ENCODE results near the gene ANKS1A.
A peak's percentile ranks its signal among the peaks of the same experiment; 100 is the strongest.

The ANKS1A gene

DNA sequence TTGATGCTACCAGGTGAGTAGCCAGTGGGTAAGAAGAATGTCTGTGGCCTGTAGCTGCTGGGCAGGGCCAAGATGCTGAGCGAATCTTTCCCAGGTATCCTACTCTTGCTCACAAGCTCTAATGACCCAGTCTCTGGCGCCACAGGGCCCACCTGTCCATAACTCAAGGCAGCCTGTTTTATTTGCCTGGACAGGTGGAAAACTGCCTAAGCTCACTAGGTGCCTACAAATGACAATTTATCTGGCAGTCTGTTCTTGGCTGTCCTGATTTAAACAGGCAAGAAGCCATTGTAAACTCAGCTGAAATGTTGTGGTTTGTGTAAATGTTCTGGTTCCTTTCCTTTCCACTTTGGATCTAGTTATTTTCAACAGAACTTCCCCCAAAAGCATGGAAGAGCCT is 138.8 kb downstream of the ANKS1A start:
- no peak for DNase-seq
- in situ Hi-C loops (cut with MboI; ENCODE audit: low pct_unique_long_range_greater_than_20kb, low sequenced_read_pairs) = no loop called here

GRCh38 chr6:35028781-35029769 is 140.0 kb downstream of the ANKS1A start:
- in situ Hi-C loops (cut with MboI; ENCODE audit: low pct_unique_long_range_greater_than_20kb, low sequenced_read_pairs) = no loop called here

DNA sequence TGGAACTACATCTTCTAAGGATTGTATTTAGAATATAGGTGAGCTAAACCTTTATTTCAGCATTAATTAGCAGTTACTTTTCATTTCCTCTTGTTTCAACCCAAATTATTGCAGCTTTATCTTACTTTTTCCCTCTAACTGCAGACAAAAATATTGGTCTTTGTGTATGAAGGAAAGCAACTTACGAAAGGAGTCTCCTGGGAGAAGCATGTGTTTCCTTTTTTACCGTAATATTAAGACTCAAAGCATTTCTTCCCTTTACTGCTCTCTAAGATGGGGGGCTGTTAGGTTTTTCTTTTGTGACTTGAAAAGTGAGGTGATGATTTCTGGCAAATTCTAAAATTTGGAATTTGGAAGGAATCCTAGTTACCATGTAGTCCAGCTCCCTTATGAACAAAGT is 141.0 kb downstream of the ANKS1A start:
- in situ Hi-C loops (cut with MboI; ENCODE audit: low pct_unique_long_range_greater_than_20kb, low sequenced_read_pairs) = no loop called here
- DNase-seq = no peak

More at GRCh38 chr6:35028781-35029769, 140.0 kb downstream of the ANKS1A start:
- DNase-seq = no peak

DNA sequence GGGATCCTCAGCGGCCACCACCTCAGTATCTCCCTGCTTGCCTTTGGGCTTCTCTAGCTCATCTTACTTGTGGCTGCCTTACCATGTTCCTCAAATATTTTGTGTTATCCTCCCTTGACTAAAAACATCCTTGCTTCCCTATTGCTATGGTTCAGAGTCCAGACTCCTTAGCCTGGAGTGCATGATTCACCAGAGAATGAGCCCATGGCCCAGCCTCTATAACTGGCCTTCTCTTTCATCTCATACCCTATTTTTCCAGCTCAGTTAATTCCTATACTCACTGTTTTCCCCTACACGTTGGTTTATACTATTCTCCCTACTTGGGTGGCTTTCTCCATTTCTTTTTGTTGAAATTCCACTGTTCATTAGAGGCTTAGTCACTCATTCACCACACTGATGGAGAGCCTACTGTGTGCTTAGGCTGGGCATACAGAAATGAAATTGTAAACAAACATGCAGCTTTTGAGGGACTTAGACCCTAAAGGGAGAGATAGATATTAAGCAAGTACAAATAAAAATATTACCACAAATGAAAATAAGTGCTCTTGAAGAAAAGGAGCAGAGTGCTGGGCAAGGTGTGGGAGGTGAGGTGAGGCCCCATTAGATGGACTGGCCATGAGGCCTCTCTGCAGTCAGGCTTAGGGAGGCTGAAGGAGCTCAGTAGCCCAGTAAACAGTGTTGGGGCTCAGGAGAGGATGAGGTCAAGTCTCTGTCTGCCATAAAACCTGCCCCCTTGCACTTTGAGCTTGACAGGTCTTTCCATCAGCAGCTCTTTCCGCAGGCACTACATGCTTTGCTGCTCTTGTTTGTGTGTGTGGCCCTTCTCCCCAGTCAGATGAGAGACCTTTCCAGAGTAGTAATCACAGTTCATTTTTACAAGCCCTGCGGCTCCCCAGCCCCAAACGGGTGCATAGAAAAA is 142.8 kb downstream of the ANKS1A start:
- DNase-seq = no peak
- in situ Hi-C loops (cut with MboI; ENCODE audit: low pct_unique_long_range_greater_than_20kb, low sequenced_read_pairs) = no loop called here

GRCh38 chr6:35033683-35034082 is 144.6 kb downstream of the ANKS1A start:
- in situ Hi-C loops (cut with MboI; ENCODE audit: low pct_unique_long_range_greater_than_20kb, low sequenced_read_pairs) = no loop called here
- DNase-seq = no peak

DNA sequence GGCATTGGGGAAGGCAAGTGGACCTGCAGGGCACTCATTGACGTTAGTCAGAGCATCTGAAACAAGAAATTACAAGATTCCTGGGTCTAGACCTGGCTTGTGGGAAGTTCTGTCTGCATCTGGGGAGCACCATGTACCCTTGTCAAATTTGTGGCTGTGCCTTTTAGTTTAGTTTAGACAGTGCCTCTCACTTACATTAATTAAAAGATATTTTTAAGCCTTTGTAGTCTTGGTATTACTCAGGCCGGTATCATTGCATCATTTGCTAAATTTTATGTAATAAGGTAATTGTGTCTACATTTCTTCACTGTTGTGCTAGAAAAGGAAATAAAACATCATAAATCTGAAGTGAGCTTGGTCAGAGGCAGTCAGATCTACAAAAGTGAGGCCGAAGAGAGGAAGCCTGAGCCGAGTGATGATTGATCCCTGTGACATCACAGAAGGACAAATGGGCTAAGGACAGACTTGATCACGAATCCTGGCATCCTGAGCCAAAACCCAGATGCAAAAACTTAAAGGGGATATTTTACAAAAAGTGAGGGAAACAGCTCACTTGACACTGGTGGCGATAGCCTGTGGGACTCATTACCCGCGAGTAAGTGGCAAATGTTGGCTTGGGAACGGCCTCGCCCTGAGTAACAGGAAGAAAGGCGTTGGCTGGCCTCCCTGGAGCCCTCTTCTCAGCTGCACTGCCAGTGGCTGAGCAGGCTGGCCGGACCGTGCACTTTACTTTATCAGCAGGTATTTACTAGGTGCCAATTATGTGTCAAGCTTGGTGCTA is 145.5 kb downstream of the ANKS1A start:
- in situ Hi-C loops (cut with MboI; ENCODE audit: low pct_unique_long_range_greater_than_20kb, low sequenced_read_pairs) = no loop called here
- DNase-seq = peak; percentile 41

- no peak for DNase-seq
- in situ Hi-C loops (cut with MboI; ENCODE audit: low pct_unique_long_range_greater_than_20kb, low sequenced_read_pairs) = no loop called here
Measured at GRCh38 chr6:35035481-35036030, 146.5 kb downstream of the ANKS1A start.

DNA sequence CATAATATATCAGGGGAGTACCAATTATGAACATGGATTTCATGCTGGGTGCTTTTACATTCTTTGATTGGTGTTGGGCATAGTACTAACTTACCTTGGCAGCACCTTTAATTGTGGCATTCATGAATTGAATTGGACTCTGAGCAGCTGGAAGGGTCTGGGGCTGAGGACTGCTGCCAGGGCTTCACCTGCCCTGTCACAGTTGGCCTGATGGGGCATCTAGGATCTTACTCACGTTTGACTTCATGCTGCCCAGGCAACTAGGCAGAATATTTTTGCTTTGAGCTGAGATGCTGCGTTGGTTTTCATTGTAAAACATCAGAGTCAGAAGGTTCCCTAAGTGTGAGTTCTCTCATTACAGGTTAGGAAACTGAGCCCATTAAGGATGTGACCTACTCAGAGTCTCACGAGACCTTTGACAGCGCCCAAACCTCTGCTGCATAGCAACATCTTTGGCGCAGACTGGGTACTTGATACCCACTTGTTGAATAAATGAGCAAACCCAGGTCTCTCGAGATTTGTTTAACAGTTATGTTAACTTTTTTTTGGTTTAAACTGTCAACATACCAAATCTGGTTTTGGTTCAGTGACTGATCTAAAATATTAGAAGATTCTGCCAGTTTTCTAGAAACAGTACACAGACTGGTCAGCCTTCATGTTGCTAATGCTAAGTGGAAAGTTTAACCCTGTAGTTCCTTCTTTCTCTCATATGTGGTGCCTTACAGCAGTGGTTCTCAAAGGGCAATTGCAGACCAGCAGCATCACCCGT is 147.2 kb downstream of the ANKS1A start:
- DNase-seq = no peak
- in situ Hi-C loops (cut with MboI; ENCODE audit: low pct_unique_long_range_greater_than_20kb, low sequenced_read_pairs) = no loop called here

DNA sequence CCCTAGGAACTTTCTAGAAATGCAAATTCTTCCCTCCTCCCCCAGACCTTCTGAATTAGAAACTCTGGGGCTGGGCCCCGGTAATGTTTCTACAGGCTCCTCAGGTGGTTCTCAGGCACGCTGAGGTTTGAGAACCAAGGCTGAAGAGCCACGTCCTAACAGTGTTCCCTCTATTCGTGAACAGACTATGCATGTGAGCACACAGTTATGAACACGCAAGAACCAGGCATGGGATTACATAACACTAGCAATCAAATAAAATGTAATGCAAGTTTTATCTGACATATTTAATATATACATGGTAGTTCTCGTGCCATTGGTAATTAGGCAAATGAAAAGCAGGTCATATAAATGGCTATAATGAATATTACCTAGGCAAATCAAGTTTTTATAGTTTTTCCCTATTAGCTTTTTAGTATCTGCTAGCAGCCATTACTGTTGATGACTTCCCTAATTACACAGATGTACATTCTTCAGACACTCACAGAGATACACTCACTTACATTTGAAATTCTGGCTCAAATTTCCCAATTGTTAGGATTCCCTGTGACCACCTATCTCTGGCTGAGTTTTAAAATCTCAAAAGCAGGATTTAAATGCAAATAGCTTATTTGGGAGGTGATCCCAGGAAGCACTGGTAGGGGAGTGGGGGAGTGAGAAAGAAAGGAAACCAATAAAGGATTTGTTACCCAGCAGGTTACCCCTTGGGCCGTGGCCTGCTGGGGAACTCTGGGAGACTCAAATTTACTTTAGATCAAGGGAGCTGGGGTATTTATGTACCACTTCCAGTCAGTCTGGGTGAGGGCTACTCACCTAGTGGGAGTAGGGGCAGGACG is 148.0 kb downstream of the ANKS1A start:
- in situ Hi-C loops (cut with MboI; ENCODE audit: low pct_unique_long_range_greater_than_20kb, low sequenced_read_pairs) = no loop called here
- no peak for DNase-seq

GRCh38 chr6:35037664-35038038 is 148.6 kb downstream of the ANKS1A start:
- DNase-seq = no peak

GRCh38 chr6:35038076-35038475 is 149.0 kb downstream of the ANKS1A start:
- no peak for DNase-seq

More at GRCh38 chr6:35037664-35038038, 148.6 kb downstream of the ANKS1A start:
- in situ Hi-C loops (cut with MboI; ENCODE audit: low pct_unique_long_range_greater_than_20kb, low sequenced_read_pairs) = no loop called here

GRCh38 chr6:35040398-35040797 is 151.3 kb downstream of the ANKS1A start:
- DNase-seq = no peak
- in situ Hi-C loops (cut with MboI; ENCODE audit: low pct_unique_long_range_greater_than_20kb, low sequenced_read_pairs) = no loop called here

More at GRCh38 chr6:35038076-35038475, 149.0 kb downstream of the ANKS1A start:
- in situ Hi-C loops (cut with MboI; ENCODE audit: low pct_unique_long_range_greater_than_20kb, low sequenced_read_pairs) = no loop called here

- in situ Hi-C loops (cut with MboI; ENCODE audit: low pct_unique_long_range_greater_than_20kb, low sequenced_read_pairs) = no loop called here
- no peak for DNase-seq
Measured at GRCh38 chr6:35041086-35041861, 152.2 kb downstream of the ANKS1A start.

GRCh38 chr6:35042031-35042815 is 153.2 kb downstream of the ANKS1A start:
- DNase-seq = no peak
- in situ Hi-C loops (cut with MboI; ENCODE audit: low pct_unique_long_range_greater_than_20kb, low sequenced_read_pairs) = no loop called here

DNA sequence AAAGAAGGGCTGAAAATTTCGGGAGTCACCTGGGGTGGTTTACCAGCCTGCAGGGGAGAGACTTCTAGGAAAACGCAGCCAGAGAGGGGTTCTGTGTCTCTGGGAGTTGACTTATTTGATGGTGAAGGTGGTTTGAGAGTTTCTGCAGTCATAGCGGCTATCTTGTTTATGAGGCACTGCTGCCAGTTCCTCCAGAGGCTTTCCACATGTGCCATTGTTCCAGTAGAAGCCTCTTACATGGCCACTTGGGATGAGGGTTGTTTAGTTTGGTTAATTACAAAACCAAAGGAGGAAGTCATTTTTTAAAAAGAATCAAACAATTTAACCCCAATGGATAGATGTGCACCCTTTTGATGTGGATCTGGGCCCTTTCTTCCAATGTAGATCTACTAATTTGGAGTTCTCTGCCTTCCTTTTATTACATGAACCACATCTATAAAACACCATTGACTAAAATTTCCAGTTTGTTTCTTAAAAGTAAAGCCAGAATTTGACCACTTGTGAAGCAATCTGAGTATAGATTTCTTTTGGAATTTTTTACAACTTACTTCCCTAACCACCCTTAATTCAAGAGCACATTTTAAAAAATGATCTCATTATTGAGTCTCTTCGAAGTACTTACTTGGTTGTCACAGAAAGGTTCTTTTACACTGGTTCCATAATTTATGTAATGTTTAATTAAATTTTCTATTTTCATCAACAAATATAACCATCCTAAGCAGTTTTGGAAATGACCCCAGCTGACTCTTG is 154.5 kb downstream of the ANKS1A start:
- in situ Hi-C loops (cut with MboI; ENCODE audit: low pct_unique_long_range_greater_than_20kb, low sequenced_read_pairs) = no loop called here
- no peak for DNase-seq
